GM21526 (cell line): ENCODE data around the gene MT1X.

Experiments
- ATAC-seq: cut with Tn5 transposase; IDR thresholded peaks from one replicate; pipeline ENCODE4 v1.9.1; 2021; ENCODE audit warnings: moderate library complexity; ENCODE audit not compliant: unreplicated experiment, low FRiP score

MT1X gene

GRCh38 chr16:56681939-56682702 lies at the start of gene MT1X:
MT1X (plus strand) TSS chr16:56682470; CDS start chr16:56682541, 71 bp downstream.
- peak; percentile 98 for ATAC-seq

- no peak for ATAC-seq
Measured at GRCh38 chr16:56632848-56633365, 49.4 kb upstream of the MT1X start.

DNA sequence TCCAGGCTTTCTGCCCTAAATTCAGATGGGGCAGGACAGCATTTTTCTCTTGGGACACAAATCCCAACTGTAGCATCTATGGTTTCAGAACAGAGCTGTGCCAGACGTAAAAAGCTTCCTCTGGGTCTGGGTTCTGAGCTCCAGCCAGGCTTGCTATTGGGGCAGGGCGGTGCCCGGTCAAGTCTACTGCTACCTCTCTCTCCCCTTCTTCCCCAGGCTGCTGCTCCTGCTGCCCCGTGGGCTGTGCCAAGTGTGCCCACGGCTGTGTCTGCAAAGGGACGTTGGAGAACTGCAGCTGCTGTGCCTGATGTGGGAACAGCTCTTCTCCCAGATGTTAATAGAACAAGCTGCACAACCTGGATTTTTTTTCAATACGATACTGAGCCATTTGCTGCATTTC lies 48.7 kb upstream of the MT1X start:
- no peak for ATAC-seq

- no peak for ATAC-seq
Measured at GRCh38 chr16:56634715-56635440, 47.4 kb upstream of the MT1X start.

GRCh38 chr16:56635441-56635967 lies 46.8 kb upstream of the MT1X start:
- no peak for ATAC-seq

DNA sequence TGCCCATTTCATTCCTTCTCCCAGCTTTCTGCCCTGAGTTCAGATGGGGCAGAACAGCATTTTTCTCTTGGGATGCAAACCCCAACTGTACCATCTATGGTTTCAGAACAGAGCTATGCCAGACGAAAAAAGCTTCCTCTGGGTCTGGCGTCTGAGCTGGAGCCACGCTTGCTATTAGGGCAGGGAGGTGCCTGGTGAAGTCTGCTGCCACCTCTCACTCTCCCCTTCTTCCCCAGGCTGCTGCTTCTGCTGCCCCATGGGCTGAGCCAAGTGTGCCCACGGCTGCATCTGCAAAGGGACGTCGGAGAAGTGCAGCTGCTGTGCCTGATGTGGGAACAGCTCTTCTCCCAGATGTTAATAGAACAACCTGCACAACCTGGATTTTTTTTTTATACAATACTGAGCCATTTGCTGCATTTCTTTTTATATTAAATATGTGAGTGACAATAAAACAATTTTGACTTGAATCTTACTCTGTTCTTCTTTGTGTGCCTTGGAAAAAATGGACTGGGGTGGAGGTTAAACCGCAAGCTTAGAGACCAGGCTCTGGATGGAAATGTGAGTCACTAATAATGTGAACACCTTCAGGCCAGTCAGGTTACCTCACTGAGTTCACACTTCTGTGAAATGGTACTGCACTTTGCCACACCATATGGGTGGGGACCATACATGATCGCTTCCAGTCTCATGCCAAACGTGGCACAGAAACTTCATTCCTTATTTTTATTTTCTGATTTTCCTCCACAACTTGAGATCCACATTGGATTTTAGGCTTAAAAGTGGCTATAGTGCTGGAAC lies 45.5 kb upstream of the MT1X start:
- ATAC-seq: no peak

- no peak for ATAC-seq
Measured at GRCh38 chr16:56637814-56638750, 44.2 kb upstream of the MT1X start, which contains the start of gene MT1A. MT1A (plus strand) TSS chr16:56638666; CDS start chr16:56638739, 73 bp downstream.

DNA sequence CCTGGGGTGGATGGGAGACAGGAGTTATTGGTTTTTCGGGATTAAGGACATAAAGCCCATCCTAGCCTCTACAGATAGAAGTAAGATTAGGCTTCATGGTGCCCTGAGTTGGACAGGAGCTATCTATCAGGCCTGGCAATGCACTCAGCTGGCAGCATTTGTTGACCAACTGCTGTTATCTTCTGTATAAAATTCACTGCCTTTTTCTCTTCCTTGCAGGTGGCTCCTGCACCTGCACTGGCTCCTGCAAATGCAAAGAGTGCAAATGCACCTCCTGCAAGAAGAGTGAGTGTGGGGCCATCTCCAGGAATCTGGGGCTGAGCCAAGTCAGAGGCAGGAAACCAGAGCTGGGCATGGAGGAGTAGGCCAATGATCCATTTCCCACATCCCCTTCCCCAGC lies 43.2 kb upstream of the MT1X start:
- no peak for ATAC-seq

GRCh38 chr16:56640076-56640475 lies 42.2 kb upstream of the MT1X start:
- no peak for ATAC-seq

DNA sequence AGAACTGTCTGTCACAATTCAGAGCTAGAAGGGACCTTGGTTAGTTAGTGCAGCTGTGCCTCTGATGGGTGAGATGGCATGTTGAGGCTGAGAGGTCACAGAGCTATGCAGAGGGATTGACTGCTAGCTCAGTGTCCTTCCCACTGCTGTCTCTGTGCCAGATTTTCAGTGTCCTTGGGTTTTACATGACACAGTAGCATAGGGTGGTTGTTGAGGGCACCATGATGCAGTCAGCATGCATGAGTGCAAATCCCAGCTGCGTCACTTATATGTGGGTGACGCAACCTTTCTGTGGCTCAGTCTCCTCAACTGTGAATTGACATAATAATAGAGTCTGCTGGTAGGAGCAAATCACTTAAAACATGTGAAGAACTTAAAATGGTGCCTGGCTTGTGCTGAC lies 41.1 kb upstream of the MT1X start:
- no peak for ATAC-seq

- ATAC-seq: no peak
Measured at GRCh38 chr16:56643080-56643778, 39.0 kb upstream of the MT1X start.

- ATAC-seq: no peak
Measured at GRCh38 chr16:56643833-56644232, 38.4 kb upstream of the MT1X start.

- no peak for ATAC-seq
Measured at GRCh38 chr16:56645311-56645710, 37.0 kb upstream of the MT1X start.

GRCh38 chr16:56645838-56646237 lies 36.4 kb upstream of the MT1X start:
- no peak for ATAC-seq

GRCh38 chr16:56647641-56648431 lies 34.4 kb upstream of the MT1X start:
- ATAC-seq: no peak

DNA sequence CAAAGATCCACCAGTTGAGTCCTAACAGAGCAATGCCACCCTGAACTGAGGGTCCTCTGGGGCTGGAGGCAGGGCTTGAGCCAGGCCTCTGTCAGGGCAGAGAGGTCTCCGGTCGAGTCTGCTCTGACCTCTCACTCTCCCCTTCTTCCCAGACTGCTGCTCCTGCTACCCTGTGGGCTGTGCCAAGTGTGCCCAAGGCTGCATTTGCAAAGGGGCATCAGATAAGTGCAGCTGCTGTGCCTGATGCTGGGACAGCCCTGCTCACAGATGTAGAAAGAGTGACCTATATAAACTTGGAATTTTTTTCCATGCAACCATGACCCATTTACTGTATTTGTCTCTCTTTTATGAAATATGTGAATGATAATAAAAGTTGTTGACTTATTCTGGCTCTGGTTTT lies 33.0 kb upstream of the MT1X start:
- ATAC-seq: no peak

DNA sequence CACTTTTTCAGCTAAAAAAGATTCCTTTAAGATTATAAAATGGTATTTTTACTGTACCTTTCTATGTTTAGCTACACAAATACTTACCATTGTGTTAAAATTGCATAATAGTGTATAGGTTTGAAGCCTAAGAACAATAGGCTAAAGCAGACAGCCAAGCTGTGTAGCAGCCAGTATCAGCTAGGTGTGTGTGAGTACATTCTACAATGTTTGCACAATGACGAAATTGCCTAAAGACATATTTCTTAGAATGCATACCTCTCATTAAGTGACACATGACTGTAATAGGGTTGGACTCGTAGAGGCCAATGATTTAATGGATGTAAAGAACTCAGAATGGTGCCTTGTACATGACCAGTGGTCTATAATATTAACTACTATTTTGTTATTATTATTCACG lies 32.5 kb upstream of the MT1X start:
- ATAC-seq: no peak

- no peak for ATAC-seq
Measured at GRCh38 chr16:56651586-56651985, 30.7 kb upstream of the MT1X start, which contains the start of gene MT1B. MT1B (plus strand) TSS chr16:56651886; CDS start chr16:56651954, 68 bp downstream.
